Epithelial cell of esophagus (primary cell): Measurements from ENCODE around the gene PPARG.
"Not testable (repeated sequence)": the region's sequence is repeated elsewhere in the genome, so short reads cannot be mapped to it uniquely, and the experiment has no call there.

Source experiments
- DNase-seq: peaks from one replicate; pipeline ENCODE4 v3.0.0; 2010; ENCODE audit warnings: low read depth
- H3K4me3 ChIP-seq: 2 replicates; pipeline ENCODE4 v1.5.1; 2011; ENCODE audit warnings: mild to moderate bottlenecking, low read length, control low read depth
- TF ChIP-seq, protein P1 (sequence below): IDR thresholded peaks from 2 replicates; pipeline ENCODE4 v1.5.1; 2011; ENCODE audit warnings: low read depth, mild to moderate bottlenecking, low read length, control low read depth, inconsistent platforms; ENCODE audit not compliant: insufficient read depth; ENCODE audit errors: missing control alignments

The PPARG gene

DNA sequence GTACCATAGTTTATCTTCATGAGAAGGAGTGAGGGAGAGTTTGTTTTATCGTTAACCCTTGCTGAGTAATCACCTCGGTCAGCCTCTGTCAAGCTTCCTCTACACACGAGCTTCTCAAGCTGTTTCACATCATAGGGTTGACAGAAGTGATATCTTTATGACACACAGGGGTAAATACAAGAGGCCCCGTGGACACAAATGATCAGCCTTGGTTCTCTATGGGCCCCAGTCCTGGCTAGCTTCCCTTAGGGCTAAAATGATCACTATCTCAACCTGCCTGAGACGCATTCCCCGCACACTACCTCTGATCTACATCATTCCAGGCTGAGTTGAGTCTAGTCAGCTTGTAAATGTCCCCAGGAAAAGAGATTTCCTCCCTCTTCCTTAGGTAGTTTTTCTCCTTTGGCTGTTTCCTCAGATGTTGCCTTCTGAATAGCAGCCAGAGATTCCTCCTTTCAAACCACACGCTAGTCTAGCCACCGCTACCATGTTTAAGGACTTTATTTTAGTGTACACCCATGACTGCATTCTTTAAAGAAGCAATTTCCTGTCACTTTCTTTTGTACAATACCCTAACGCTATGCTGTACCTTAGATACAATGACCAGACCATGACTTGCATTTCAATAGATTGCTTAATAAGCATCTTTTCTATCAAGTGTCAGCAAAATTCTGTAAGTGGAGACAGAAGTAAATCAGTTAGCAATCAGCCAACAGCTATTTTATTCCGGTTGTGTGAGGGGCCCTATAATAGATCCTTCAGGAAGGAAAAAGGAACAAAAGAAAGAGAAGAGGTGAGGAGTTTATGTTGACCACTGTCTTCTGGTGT is 35.1 kb upstream of the PPARG start:
- TF ChIP-seq, protein P1, sequence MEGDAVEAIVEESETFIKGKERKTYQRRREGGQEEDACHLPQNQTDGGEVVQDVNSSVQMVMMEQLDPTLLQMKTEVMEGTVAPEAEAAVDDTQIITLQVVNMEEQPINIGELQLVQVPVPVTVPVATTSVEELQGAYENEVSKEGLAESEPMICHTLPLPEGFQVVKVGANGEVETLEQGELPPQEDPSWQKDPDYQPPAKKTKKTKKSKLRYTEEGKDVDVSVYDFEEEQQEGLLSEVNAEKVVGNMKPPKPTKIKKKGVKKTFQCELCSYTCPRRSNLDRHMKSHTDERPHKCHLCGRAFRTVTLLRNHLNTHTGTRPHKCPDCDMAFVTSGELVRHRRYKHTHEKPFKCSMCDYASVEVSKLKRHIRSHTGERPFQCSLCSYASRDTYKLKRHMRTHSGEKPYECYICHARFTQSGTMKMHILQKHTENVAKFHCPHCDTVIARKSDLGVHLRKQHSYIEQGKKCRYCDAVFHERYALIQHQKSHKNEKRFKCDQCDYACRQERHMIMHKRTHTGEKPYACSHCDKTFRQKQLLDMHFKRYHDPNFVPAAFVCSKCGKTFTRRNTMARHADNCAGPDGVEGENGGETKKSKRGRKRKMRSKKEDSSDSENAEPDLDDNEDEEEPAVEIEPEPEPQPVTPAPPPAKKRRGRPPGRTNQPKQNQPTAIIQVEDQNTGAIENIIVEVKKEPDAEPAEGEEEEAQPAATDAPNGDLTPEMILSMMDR: no peak
- H3K4me3 ChIP-seq: no peak overlapping the region
- DNase-seq: no peak

DNA sequence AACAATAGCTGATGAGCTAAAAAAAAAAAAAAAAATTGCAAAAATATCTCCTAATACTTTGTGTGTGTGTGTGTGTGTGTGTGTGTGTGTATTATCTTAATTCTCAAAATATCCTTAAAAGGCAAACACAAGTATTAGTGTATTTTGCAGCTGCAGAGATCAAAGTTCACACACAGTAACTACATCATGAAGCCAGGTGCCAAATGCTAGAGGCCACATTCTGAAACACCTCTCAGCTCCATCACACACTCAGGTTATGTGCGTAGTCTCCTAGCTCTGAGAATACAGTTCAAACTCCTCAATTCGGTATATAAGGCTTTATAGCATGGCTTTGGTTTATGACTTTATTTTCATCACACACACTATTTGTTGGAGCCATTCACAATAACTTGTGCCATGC is 33.5 kb upstream of the PPARG start:
- DNase-seq: no peak

DNA sequence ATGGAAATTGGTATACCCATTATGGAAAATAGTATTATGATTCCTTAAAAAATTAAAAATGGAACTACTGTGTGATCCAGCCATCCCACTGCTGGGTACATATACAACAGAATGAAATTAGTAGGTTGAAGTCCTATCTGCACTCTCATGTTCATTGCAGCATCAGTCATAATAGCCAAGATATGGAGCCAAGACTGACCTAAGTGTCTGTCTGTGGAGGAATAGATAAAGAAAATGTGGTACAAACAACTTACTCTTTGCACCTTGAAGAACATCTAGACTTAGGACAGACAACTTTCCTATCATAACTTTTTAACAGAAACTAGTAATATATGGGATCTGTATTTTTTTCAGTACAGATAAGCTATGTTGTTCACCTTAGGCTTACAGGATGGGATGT is 30.0 kb upstream of the PPARG start:
- TF ChIP-seq, protein P1: no peak
- no peak overlapping the region for H3K4me3 ChIP-seq
- DNase-seq: no peak

More for the DNA sequence above, 33.5 kb upstream of the PPARG start:
- no peak overlapping the region for H3K4me3 ChIP-seq
- TF ChIP-seq, protein P1: no peak

DNA sequence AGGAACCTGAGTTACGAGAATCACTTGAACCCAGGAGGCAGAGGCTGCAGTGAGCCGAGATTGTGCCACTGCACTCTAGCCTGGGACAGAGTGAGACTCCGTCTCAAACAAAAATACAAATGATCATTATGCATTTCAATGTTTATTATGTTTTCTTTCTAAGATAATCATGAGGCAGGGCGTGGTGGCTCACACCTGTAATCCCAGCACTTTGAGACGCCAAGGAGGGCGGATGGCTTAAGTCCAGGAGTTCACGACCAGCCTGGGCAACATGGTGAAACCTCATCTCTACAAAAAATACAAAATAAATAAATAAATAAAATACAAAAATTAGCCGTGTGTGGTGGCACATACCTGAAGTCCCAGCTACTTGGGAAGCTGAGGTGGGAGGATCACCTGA is 26.7 kb upstream of the PPARG start:
- H3K4me3 ChIP-seq, DNase-seq: not testable (repeated sequence)

DNA sequence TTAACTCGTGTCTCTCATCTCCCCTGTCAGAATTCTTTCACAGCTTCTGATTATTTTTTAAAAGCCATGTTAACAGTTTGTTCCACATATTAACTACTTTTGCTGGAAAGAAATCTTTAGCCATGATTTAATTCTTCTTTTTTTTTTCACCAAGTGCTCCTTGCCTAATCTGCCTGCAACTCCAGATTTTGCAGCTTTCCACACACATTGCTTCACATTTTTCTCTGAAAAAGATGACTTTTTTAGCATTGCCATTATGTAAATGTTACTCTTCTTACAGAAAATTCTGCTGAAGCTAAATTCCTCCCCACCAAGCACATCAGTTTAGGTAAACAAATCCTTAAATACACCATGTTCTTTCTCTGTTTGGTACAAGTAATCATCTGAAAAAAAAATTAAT is 23.4 kb upstream of the PPARG start:
- no peak overlapping the region for H3K4me3 ChIP-seq
- no peak for DNase-seq
- TF ChIP-seq, protein P1: no peak

DNA sequence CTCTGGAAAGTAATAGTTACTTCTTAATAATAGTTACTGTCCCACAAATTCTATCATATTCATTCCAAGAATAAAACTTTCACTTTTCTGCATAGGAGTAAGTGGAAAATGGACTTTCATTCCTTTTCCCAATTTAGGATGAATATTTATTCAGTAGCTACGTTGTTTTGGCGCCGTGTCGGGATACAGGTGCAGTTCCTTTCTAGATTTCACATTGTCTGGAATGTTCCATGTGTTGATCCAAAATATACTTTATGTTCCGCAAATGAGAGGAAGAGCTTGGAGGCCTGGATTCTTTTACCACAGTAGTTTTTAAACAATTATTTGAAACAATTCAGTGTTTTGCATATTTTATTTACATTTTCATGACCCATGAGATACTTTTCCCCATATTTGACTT is 22.8 kb upstream of the PPARG start:
- no peak overlapping the region for H3K4me3 ChIP-seq
- DNase-seq: no peak
- TF ChIP-seq, protein P1: no peak

DNA sequence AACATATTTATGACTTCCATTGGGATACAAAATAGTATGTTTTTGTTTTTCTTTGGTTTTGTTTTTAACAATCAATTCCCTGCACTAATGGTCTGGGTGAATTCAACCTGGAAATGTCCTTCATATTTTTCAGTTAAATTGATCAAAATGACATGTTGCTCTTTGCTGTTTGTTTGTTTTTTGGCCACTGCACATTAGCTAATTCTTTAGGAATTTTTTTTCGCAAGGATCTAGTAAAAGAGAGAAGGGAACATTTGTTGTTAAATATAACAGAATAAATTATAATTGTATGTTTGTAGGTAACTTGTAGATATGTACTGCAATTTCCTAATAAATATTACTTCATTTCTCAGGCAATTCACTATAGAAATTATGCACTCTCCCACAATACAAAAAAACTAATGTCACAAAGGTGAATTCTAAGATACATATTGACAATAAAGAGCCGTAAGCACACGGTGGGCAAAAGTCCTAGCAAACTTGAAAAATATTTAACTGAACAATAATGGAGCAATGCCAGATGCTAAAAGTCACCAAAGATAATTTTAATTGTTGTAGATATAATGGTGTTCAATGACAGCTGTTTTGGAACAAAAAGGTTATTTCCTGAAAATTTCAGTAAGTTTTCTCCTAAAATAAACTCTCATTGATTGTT is 21.4 kb upstream of the PPARG start:
- DNase-seq: no peak
- TF ChIP-seq, protein P1: no peak
- no peak overlapping the region for H3K4me3 ChIP-seq
